NCI-H345 treated with DMSO at 0.1 percent for 48 hours (cell line): ENCODE results near the gene PRKCSH.
A peak's percentile ranks its signal among the peaks of the same experiment; 100 is the strongest.
"Not testable (repeated sequence)": the region's sequence is repeated elsewhere in the genome, so short reads cannot be mapped to it uniquely, and the experiment has no call there.

Experiments
- DNase-seq: peaks from one replicate; lab custom pipeline; 2025; ENCODE audit not compliant: unreplicated experiment; lab: John Stamatoyannopoulos, UW

Gene PRKCSH

DNA sequence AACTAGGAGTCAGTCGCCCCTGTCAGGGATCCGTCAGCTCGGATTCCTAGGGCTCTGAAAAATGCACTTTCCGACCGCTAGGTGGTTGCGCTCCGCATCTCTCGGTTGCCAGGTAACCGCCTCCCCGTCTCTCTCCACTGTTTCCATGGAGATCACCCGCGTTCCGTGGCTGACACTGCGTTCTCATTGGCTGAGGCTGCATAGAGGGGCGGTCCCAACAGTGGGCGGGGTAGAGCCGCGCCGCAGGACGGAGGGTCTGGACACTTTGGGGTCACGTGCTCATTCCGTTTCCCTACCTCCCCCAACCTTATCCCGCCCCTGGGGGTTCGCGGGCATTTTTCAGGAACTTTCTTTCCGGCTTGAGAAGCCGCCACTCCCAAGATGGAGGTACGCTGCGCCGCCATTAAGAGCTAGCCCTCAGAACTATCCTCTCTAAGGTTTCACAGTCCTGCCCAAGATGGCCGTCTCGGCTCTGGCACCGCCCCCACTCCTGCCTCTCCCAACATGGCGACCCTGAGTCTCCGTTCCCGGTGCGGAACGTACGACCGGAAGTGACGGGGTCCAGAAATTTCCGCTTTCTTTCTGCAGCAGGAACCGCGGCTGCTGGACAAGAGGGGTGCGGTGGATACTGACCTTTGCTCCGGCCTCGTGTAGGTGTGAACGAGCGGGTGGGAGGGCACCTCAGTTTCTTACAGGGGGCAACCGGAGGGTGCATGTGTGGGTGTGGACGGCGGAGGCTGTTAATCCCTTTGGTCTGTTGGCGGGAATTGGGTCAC lies at the start of gene PRKCSH, which contains the start of gene ODAD3:
PRKCSH (plus strand) TSS at position 579 of the 776 bp plus-strand sequence. CDS start 483 bp downstream, outside the sequence.
ODAD3 (minus strand) TSS at position 65 of the 776 bp plus-strand sequence. CDS start 105 bp downstream, outside the sequence.
- DNase-seq, result peak; percentile 81

- no peak for DNase-seq
Observed at GRCh38 chr19:11387162-11388034, 48.0 kb upstream of the PRKCSH start.

- no peak for DNase-seq
Observed at GRCh38 chr19:11390359-11390758, 45.1 kb upstream of the PRKCSH start.

DNA sequence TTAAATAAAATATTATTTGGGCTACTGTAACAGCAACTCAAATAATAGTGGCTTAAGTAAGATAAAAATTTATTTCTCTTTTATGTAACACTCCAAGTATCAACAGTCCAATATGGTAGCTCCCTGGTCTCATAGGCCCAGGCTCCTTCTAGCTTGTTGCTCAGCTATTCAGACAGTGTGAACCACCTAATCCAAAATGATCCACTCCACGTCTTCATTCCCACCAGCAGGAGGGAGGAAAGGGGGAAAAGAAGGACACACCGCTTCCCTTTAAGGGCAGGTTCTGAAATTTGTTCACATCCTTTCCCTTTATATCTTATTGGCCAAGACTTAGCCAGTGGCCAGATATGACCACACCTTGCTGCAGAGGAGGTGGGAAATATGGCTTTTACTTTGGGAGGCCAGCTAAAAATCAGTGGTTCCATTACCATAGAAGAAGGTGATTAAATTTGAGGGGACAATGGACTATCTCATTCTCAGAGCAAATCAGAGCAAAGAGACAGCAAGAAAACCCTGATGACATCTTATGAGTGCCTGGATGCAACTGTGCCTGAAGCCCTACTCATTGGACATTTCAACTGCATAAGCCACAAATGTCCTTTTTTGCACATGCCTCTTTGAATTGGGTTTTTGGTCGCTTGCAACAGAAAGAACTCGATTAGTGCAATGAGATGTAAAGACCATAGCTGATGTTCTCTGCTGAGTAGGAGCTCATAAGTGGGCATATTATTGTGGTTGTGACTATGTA lies 44.3 kb upstream of the PRKCSH start:
- no peak for DNase-seq

- no peak for DNase-seq
Observed at GRCh38 chr19:11397089-11397610, 38.3 kb upstream of the PRKCSH start.

GRCh38 chr19:11399667-11400066 lies 35.8 kb upstream of the PRKCSH start:
- no peak for DNase-seq

DNA sequence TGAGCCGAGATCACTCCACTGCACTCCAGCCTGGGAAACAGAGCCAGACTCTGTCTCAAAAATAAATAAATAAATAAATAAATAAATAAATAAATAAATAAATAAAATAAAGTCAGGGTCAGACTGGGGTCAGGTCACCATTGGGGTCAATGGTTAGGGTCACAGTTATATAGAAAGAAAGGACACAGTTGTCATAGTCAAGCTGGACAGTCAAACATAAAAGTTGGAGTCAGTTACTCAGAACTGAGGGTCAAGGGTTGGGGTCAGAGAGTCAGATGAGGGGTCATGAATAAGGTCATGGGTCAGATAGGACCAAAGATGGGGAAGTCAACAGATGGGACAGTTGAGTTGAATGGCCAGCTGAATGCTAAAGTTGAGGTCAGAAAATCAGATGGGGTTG lies 34.6 kb upstream of the PRKCSH start:
- DNase-seq, result no peak

- no peak for DNase-seq
Observed at GRCh38 chr19:11401808-11402543, 33.5 kb upstream of the PRKCSH start.

DNA sequence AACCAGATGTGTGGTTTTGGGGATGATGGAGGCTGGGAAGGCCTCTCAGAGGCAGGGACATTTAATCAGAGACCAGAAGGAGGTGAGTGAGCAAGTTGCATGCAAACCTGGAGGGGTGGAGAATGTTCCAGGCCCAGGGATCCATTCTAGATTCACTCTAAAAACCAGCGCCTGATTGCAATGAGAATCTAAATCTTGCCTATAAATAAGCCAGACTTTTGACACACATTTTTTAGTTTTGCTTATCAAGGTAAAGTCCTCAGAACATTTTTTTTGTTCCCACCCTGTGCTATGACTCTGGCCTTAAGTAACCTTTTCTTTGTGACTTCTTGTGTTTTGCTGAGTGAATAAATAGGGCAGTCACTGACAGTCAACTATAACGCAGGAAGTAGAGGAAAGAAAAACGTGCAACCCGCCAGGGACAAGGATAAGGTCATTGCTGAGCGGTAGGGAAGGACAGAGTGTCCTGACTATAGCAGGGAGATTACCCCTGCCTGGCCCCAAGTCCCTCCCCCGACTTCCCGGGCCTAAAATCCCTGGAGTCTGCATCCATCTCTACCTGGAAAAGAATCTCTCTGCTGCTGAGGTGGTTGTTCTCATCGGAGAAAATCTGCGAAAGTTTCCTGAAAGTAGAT lies 30.7 kb upstream of the PRKCSH start:
- no peak for DNase-seq

DNA sequence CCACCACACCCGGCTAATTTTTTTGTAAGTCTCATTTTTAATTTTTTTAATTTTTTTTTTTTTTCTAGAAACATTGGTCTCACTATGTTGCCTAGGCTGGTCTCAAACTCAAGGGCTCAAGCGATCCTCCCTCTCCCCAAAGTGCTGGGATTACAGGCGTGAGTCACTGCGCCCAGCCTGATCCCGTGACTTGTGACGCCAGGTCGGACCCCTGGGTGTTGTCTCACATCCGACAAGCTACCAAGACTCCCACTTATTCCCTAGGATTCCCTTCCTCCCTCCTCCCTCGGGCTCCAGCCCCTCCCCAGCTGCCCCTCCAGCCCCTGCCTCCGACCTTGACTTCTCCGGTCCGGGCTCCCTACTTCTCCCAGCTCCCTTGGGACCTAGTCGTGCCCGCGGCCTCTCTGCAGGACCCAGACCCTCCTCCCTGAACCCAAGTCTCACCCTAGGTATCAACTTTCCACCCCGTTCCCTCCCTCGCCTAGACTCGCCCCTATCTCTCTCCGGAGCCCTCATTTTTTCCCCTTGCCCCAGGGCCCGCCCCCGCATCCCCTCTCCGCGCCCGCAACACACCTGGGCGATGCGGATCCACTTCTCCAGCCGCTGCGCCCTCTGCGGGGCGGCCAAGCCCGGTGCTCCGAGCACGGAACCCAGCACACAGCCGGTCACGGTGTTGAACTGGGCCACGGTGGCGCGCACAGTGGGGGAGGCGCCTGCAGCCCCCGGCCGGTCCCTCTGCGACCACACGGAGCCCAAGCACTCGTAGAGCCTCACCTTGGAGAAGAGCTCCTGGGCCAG lies 29.4 kb upstream of the PRKCSH start:
- DNase-seq, result no peak

DNA sequence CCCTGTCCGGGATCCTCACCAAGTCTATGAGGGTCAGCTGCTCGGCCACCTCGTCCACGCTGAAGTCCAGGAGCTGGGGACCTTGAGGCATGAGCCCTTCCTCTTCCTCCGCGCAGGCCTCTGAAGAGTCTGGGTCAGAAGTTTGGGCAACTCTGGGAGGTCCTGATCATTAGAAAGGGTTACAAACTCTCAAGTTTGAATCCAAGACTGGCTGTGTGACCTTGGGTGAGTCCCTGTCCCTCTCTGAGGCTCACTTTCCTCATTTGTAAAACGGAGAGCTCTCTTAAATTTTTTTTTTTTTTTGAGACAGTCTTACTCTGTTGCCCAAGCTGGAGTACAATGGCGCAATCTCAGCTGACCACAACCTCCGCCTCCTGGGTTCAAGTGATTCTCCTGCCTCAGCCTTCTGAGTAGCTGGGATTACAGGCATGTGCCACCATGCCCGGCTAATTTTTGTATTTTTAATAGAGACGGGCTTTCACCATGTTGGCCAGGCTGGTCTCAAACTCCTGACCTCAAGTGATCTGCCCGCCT lies 28.7 kb upstream of the PRKCSH start:
- not testable (repeated sequence) for DNase-seq

DNA sequence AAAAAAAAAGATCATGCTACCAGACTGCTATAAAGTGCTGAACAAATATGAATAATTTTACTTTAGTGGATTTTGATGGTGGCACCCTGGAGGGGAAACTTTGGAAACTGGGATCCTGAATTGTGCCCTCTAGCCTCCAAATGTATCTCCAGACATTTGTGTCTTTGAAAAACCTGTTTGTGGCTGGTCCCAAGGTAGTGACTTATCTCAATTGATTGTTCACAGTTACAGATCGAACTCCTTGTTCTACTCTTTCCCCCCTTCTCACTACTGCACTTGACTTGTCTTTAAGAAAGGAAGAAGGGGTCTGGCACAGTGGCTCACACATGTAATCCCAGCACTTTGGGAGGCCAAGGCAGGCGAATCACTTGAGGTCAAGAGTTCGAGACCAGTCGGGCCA lies 26.8 kb upstream of the PRKCSH start:
- no peak for DNase-seq

DNA sequence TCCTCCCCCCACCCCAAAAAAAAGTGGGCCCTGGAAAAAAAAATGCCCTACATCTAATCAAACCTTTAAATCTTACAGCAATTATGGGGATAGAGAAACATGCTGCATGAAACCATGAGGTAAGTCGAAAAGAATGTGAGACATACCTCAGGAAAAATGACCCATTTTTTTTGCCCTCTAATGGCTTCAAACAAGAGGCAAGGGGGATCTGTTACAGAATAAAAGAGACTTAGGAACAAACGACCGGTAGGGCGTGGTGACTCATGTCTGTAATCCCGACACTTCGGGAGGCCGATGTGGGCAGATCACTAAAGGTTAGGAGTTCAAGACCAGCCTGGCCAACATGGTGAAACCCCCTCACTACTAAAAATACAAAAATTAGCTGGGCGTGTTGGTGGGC lies 24.8 kb upstream of the PRKCSH start:
- DNase-seq, result no peak

GRCh38 chr19:11414544-11414943 lies 20.9 kb upstream of the PRKCSH start:
- no peak for DNase-seq

DNA sequence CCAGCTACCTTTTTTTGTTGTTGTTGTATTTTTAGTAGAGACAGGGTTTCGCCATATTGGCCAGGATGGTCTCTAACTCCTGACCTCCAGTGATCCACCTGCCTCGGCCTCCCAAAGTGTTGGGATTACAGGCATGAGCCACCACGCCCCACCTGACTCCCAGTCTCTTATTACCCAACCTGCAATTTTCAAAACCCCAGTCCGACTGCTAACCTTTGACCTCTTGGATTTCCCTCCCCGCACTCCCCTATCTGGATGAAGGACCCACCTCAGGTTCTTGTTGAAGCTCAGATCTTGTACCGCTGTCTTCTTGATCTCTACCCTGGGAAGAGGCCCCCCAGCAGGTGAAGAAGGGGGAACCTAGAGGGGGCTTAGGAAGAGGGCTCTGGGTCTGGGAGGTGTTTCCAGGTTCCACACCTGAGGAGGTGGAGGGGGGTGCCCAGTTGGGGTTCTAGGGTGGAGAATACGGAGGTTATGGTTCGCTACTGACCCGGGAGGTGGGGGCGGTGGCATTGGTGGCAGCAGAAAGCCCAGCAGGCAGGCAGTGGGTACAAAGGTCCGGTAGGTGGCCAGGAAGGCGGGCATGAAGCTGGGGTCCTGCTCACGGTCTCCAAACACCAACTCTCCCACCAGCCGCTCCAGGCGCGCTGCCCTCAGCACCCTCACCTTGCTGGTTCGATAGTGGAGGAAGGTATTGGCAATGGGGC lies 18.9 kb upstream of the PRKCSH start:
- no peak for DNase-seq

GRCh38 chr19:11418094-11418548 lies 17.3 kb upstream of the PRKCSH start:
- DNase-seq, result no peak

DNA sequence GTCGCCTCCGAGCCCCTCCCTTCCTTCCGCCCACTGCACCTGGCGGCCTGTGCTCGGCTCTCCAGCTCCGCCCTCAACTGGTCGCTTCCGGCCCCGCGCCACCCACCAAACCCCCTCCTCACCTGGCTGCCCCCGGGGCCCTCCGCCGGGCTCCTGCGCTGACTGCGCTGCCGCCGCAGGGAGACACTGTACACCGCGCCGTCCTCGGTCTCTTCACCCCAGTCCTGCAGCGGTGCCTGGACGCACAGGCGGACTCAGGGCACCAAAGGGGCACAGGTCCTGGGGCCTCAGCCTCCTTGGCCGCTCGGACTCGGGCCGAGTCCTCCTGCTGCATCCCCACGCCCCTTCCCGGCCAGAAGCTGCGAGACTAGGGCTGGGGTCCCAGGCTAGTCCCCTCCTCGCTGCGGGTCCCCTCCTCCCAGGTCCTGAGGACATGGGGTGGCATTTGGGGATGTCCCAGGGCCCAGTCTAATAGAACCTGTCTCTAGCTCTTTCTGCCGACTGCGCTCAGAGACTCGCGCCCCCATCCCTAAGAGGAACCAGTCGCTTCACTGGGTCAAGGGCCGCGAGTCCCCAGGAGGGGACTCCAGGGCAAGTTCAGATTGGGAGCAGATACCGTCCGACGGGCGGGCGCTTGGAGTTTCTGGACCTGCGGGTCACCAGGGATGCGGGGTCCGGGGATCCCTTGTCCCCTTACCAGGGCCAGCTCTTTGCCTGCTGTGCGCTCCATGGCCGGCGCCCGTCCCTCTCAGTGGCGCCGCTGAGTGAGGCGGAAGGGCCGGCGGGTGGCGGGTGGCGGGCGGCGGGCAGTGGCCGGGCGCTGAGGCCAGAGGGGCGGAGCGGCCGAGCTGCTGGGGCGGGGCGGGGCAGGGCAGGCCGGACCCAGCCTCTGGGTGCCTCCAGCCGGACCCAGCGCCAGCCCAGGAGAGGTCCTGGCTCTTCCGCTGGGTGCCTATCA lies 16.6 kb upstream of the PRKCSH start, which contains the start of gene RGL3:
RGL3 (minus strand) TSS at position 766 of the 958 bp plus-strand sequence; CDS start at position 730, 36 bp downstream.
- DNase-seq, result no peak
